Coronary artery (tissue), 2 donors: ENCODE data around the gene TERT.

Experiments
- DNase-seq: peaks from one replicate; pipeline ENCODE4 v3.0.0-alpha.2; 2017; ENCODE audit warnings: low spot score
- H3K27ac ChIP-seq, 2 donors: fragments of 200-600 bp; sonication (generic); one replicate each; pipeline ENCODE4 v1.5.1; 2016 to 2019
- H3K4me3 ChIP-seq: fragments of 200-600 bp; sonication (generic); 2 replicates; pipeline ENCODE4 v1.5.1; 2016; ENCODE audit warnings: mild to moderate bottlenecking, moderate library complexity
- TF ChIP-seq, protein P1 (sequence below): fragments of 200-600 bp; sonication (generic); IDR thresholded peaks from one replicate; pipeline ENCODE4 v1.5.1; 2019; ENCODE audit warnings: antibody characterized with exemption

The TERT gene

DNA sequence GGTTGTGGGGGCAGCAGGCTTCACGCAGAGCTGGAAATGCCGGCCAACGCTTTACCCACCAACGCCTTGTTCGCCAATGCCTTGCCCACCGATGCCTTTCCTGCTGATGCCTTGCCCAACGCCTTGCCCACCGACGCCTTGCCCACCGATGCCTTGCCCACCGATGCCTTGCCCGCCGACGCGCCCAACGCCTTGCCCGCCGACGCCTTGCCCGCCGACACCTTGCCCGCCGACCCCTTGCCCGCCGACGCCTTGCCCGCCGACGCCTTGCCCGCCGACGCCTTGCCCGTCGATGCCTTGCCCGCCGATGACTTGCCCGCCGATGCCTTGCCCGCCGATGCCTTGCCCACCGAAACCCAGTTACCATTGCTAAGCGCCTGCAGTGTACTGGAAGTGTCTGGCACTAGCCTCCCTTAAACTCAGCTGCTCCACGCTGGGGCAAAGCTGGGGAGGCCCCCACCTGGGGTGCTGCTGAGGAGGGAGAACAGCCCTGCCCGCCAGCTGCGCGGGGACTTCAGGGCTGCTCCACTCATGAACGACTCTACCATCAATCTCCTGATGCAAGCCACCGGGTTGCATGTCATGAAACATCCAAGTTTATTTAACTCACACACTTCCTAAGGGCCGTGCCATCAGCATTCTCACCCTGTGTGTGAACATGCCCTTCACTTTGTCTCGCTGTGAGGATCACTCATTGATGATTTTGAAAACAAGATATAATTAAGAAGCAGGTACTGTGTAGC lies 67.9 kb downstream of the TERT start:
- H3K27ac ChIP-seq: no peak overlapping the region
- TF ChIP-seq, protein P1, sequence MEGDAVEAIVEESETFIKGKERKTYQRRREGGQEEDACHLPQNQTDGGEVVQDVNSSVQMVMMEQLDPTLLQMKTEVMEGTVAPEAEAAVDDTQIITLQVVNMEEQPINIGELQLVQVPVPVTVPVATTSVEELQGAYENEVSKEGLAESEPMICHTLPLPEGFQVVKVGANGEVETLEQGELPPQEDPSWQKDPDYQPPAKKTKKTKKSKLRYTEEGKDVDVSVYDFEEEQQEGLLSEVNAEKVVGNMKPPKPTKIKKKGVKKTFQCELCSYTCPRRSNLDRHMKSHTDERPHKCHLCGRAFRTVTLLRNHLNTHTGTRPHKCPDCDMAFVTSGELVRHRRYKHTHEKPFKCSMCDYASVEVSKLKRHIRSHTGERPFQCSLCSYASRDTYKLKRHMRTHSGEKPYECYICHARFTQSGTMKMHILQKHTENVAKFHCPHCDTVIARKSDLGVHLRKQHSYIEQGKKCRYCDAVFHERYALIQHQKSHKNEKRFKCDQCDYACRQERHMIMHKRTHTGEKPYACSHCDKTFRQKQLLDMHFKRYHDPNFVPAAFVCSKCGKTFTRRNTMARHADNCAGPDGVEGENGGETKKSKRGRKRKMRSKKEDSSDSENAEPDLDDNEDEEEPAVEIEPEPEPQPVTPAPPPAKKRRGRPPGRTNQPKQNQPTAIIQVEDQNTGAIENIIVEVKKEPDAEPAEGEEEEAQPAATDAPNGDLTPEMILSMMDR: no peak
- no peak overlapping the region for H3K4me3 ChIP-seq
- DNase-seq: no peak

DNA sequence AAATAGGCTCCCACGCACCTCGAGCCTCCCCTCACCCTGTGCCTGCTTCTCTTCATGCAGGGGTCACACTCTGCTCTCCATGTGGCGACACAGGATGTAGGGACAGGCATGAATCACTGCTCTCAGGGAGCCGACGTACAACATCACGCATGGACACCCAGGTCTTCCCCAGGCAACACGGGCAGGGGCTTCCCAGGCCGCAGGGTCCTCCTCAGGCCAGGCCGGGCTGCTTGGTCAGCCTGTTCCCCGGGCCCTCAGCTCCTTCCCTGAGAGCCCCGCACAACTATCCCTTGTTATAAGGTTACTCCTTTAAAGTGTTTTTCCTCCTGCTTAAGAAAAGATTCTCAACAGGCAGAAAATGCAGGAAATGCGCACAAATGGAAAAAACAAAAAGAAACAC lies 68.6 kb downstream of the TERT start:
- Histone ChIP-seq H3K27ac (no peak overlapping the region), H3K4me3 (no peak overlapping the region)
- no peak for DNase-seq
- TF ChIP-seq, protein P1: no peak

DNA sequence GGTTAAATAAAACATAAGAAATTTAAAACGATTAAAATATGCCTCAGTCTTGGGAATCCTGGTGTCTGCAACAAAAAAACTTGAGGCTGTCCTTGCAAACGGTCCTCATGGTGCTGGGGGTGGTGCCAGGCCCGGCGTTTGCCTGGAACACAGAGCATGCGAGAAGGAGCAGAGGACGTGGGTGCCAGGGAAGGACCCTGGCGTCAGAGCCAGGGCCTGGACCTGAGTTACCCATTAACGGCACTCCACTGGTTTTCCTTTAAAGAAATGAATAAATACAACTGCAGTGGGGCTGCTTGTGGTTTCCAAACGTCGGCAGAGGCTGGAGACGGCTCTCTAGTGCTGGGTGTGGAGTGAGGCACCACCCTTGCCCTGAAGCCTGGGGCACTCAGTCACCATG lies 69.8 kb downstream of the TERT start, which contains the start of gene SLC6A18:
Gene SLC6A18 (plus strand): TSS at position 301 of the 400 bp plus-strand sequence. CDS start 97 bp downstream, at position 398.
- Histone ChIP-seq H3K4me3 (no peak within 1 kb of the TSS), H3K27ac (no peak within 1 kb of the TSS)

DNA sequence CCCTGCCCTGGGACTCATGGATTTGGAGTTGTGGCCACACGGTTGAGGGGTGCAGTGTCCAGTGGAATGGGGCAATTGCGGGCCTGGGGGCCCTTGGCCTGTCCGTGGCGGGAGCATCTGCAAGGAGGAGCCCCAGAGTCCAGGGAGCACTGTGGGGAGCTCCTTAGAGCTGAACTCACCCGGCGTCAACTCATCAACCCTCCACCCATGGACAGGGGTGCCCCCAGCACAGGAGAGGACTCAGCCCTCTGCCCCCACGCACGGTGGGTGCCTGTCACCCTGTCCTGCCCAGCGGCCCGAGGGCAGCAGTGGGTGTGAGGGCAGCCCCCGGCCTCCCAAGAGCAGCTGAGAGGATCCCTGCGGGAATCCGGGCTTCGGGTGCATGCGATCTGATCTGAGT lies 70.2 kb downstream of the TERT start:
- H3K27ac ChIP-seq: no peak overlapping the region
- no peak overlapping the region for H3K4me3 ChIP-seq
- TF ChIP-seq, protein P1: no peak
- DNase-seq: no peak

More for the DNA sequence above, 69.8 kb downstream of the TERT start, which contains the start of gene SLC6A18:
- DNase-seq: no peak
- TF ChIP-seq, protein P1: no peak

DNA sequence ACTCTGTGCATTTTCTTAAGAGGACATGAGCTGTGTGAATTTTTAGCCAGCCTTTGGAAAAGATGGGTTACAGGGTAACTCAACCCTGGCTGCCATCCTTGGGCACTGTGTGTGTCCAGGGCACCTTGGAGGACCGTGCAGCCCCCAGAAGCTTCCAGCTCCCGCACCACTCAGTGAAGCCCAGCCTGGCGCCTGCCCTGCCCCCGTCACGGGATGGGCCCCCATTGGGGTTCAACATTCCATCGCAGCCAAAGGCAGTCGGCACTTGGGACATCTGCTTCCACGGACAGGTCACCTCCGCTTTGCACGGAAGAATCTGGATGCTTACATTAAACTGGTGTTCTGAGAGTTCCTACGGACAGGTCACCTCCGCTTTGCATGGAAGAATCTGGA lies 71.6 kb downstream of the TERT start:
- no peak for DNase-seq
- no peak overlapping the region for H3K27ac ChIP-seq
- no peak overlapping the region for H3K4me3 ChIP-seq
- TF ChIP-seq, protein P1: no peak

DNA sequence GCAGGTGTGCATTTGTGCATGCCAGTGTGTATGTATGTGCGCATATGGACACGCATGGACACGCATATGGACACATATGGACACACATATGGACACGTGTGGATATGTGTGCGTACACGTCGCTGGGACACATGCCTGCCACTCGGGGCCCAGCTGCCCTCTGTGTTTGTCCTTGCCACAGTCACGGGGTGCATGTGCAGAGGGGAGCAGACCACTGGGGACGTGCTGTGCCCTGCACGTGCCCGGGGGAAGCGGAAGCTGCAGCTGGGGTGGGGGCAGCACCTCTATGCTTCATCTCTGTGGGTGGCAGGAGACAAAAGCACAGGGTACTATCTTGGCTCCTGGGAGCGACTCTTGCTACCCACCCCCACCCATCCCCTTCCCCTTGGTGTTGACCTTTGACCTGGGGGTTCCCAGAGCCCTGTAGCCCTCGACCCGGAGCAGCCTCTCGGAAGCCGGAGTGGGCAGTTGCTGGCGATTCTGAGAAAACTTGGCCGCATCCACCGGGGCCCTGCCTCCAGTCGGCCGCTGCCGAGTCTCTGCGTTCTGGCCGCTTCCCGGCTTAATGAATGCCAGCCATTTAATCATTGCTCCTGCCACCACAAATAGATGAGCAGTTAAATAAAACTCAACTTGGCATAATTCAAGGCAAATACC lies 72.1 kb downstream of the TERT start:
- H3K4me3 ChIP-seq: no peak overlapping the region
- TF ChIP-seq, protein P1: no peak

DNA sequence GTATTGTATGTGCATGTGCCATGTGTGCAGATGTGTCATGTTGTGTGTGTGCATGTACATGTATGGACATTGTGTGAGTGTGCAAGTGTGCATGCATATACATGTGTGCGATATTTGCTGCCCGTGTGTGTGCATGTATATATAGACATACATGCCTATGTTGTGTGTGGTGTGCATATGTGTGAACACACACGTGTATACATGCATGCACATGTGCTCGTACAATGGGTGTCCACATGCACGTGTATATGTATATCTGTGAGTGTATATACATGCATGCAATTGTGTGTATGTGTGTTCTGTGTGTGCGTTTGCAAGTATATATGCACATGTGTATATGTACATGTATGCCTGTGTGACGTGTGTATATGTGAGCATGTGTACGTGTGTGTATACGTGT lies 72.7 kb downstream of the TERT start:
- no peak overlapping the region for H3K27ac ChIP-seq
- no peak for DNase-seq
- H3K4me3 ChIP-seq: no peak overlapping the region
- TF ChIP-seq, protein P1: no peak

More for the DNA sequence above, 72.1 kb downstream of the TERT start:
- DNase-seq: no peak
- H3K27ac ChIP-seq: no peak overlapping the region
